ENCODE measurements around the gene C3orf20. TPM values are rescaled to one million over a fixed set of nuclear protein-coding genes. Genes with fewer than 3 reads are reported as not detected.
"Not testable (repeated sequence)": the region's sequence is repeated elsewhere in the genome, so short reads cannot be mapped to it uniquely, and the experiment has no call there.

The C3orf20 gene
- total and polyA plus RNA-seq, 2 donors (not counting 1 experiment from before 2014, with no cell fraction given) = 0.12 to 0.34 TPM

GRCh38 chr3:14808502-14809266 is 133.7 kb downstream of the C3orf20 start:
- H3K4me3 ChIP-seq (ENCODE audit: control extremely low read depth in 1 of 5, extremely low read depth in 1 of 5, insufficient read depth in 1 of 5, low read depth in 2 of 5, low read length in 4 of 5) = no peak overlapping the region
- H3K9ac ChIP-seq (ENCODE audit: low read length) = no peak overlapping the region
- no peaks in the 10 kb centered on the region for H4K20me1 ChIP-seq (ENCODE audit: control insufficient read depth, insufficient read depth, low read length, poor library complexity, severe bottlenecking)
- ATAC-seq (ENCODE audit: low read depth) (no peak), DNase-seq (no peak)
- no peak overlapping the region for H3K4me3 Mint-ChIP-seq
- H3K4me1 ChIP-seq (ENCODE audit: control insufficient read depth in 2 of 2, insufficient read depth in 2 of 2, low read length in 2 of 2) = no peaks in the 10 kb centered on the region
- no peaks in the 10 kb centered on the region for H3K79me2 ChIP-seq (ENCODE audit: control insufficient read depth, insufficient read depth, low read length)
- no peak overlapping the region for H3K27ac ChIP-seq (ENCODE audit: low read length in 2 of 2)
- no peak overlapping the region for H2AFZ ChIP-seq (ENCODE audit: insufficient read depth, low read depth, low read length, poor library complexity, severe bottlenecking)
- POLR2A ChIA-PET = no interaction called here
- 84% methylated on average over 4 of the region's 5 CpGs for WGBS (ENCODE audit: insufficient coverage)
- H3K4me1 Mint-ChIP-seq = peaks cover 8% of the 10 kb centered on the region
- TF ChIP-seq EZH2 (IDR thresholded peaks at IDR 0.05; ENCODE audit: borderline replicate concordance, insufficient read depth, low read depth, low read length, poor library complexity, severe bottlenecking) (no peak), CTCF (IDR thresholded peaks at IDR 0.05) (no peak)
- no peak overlapping the region for H3K27ac Mint-ChIP-seq
- H3K27me3 Mint-ChIP-seq = peaks cover 67% of the 10 kb centered on the region
- no peak overlapping the region for H3K4me2 ChIP-seq (replicated peaks; ENCODE audit: low read depth, low read length, poor library complexity, severe bottlenecking)
- intact Hi-C loops (cut with micrococcal nuclease) = no loop called here
- CTCF ChIA-PET = no interaction called here
- H3K9me3 ChIP-seq (ENCODE audit: control extremely low read depth in 1 of 3, control insufficient read depth in 2 of 3, insufficient read depth in 1 of 3, low read length in 2 of 3) = peaks cover 0 to 3% (median 0%) of the 10 kb centered on the region in 3 donors
- H3K27me3 ChIP-seq (replicated peaks in 1 of 4; ENCODE audit: control extremely low read depth in 1 of 4, control insufficient read depth in 3 of 4, insufficient read depth in 4 of 4, low read length in 3 of 4) = peaks cover 0 to 40% (median 12%) of the 10 kb centered on the region in 4 experiments
- H3K9me3 Mint-ChIP-seq (ENCODE audit: insufficient read depth) = no peaks in the 10 kb centered on the region
- no peaks in the 10 kb centered on the region for H3K36me3 ChIP-seq (replicated peaks in 1 of 2; ENCODE audit: control extremely low read depth in 1 of 2, control insufficient read depth in 1 of 2, extremely low read depth in 1 of 2, insufficient read depth in 2 of 2, low read length in 1 of 2)

- 94% methylated on average over 3 of the region's 9 CpGs for WGBS (ENCODE audit: insufficient coverage)
- H3K9me3 ChIP-seq (ENCODE audit: control extremely low read depth in 1 of 3, control insufficient read depth in 2 of 3, insufficient read depth in 1 of 3, low read length in 2 of 3); H3K9ac ChIP-seq (ENCODE audit: low read length); H3K27ac ChIP-seq (ENCODE audit: low read length in 2 of 2); H3K4me1 Mint-ChIP-seq; POLR2A ChIA-PET; H3K4me3 Mint-ChIP-seq; DNase-seq; CTCF ChIA-PET; H3K9me3 Mint-ChIP-seq (ENCODE audit: insufficient read depth); H3K4me1 ChIP-seq (ENCODE audit: control insufficient read depth in 2 of 2, insufficient read depth in 2 of 2, low read length in 2 of 2); ATAC-seq (ENCODE audit: low read depth); H3K4me3 ChIP-seq (ENCODE audit: control extremely low read depth in 1 of 5, extremely low read depth in 1 of 5, insufficient read depth in 1 of 5, low read depth in 2 of 5, low read length in 4 of 5); H3K27ac Mint-ChIP-seq; H2AFZ ChIP-seq (ENCODE audit: insufficient read depth, low read depth, low read length, poor library complexity, severe bottlenecking); H4K20me1 ChIP-seq (ENCODE audit: control insufficient read depth, insufficient read depth, low read length, poor library complexity, severe bottlenecking); H3K36me3 ChIP-seq (replicated peaks in 1 of 2; ENCODE audit: control extremely low read depth in 1 of 2, control insufficient read depth in 1 of 2, extremely low read depth in 1 of 2, insufficient read depth in 2 of 2, low read length in 1 of 2); H3K4me2 ChIP-seq (replicated peaks; ENCODE audit: low read depth, low read length, poor library complexity, severe bottlenecking); intact Hi-C loops (cut with micrococcal nuclease); H3K79me2 ChIP-seq (ENCODE audit: control insufficient read depth, insufficient read depth, low read length): not testable (repeated sequence)
- H3K27me3 ChIP-seq (replicated peaks in 1 of 4; ENCODE audit: control extremely low read depth in 1 of 4, control insufficient read depth in 3 of 4, insufficient read depth in 4 of 4, low read length in 3 of 4) = peaks cover 0 to 40% (median 14%) of the 10 kb centered on the region in 4 experiments
- peaks cover 69% of the 10 kb centered on the region for H3K27me3 Mint-ChIP-seq
Measured at GRCh38 chr3:14809611-14810010, 134.7 kb downstream of the C3orf20 start.
